Activated naive CD4-positive, alpha-beta T cell treated with anti-CD3 and anti-CD28 coated beads, Interleukin-2, amount 50 U/mL, for 72 hours (primary cell): ENCODE data around the gene ANKRD52. TPM values are rescaled to one million over a fixed set of nuclear protein-coding genes. Genes with fewer than 3 reads are reported as not detected.

Experiments
- ATAC-seq, 2 donors: fragments of 150-1000 bp; cut with Tn5 transposase; 2 replicates each; pipeline ENCODE4 v1.10.0; 2021; ENCODE audit warnings: mild to moderate bottlenecking in 2 of 2, moderate library complexity in 2 of 2
- DNase-seq, 2 donors: peaks; one replicate each; pipeline ENCODE4 v3.0.0; 2021 to 2022; ENCODE audit warnings: low spot score in 2 of 2
- H3K27ac Mint-ChIP-seq, 2 donors: one replicate each; pipeline ENCODE4 v1.8.0; 2022; ENCODE audit warnings: mild to moderate bottlenecking in 2 of 2, mixed read lengths in 2 of 2
- H3K36me3 Mint-ChIP-seq, 2 donors: one replicate each; pipeline ENCODE4 v1.8.0; 2022; ENCODE audit warnings: mixed read lengths in 2 of 2
- H3K9me3 Mint-ChIP-seq, 2 donors: one replicate each; pipeline ENCODE4 v1.8.0; 2022; ENCODE audit warnings: mixed read lengths in 2 of 2
- total RNA-seq, 2 donors: library from RNA; stranded (reverse); gene quantifications; one replicate each; pipeline ENCODE4 v1.2.3, GENCODE V29; 2022

ANKRD52 gene
- total RNA-seq, 2 donors from 2014 or later = 26.4 to 35.8 TPM

GRCh38 chr12:56257071-56257470 lies 1.1 kb downstream of the ANKRD52 start:
- H3K9me3 Mint-ChIP-seq = no peaks in the 10 kb centered on the region
- H3K36me3 Mint-ChIP-seq = peaks cover 0 to 12% of the 10 kb centered on the region in 2 donors
- DNase-seq = no peak
- no peak for ATAC-seq
- H3K27ac Mint-ChIP-seq = peak overlapping the region; percentile 66 to 86

- no peak for DNase-seq
- ATAC-seq = no peak
- peak overlapping the region; percentile 66 to 75 for H3K27ac Mint-ChIP-seq
- no peaks in the 10 kb centered on the region for H3K9me3 Mint-ChIP-seq
- H3K36me3 Mint-ChIP-seq = peaks cover 0 to 12% of the 10 kb centered on the region in 2 donors
Observed at GRCh38 chr12:56256326-56256960, 1.7 kb downstream of the ANKRD52 start.

- DNase-seq (no peak), ATAC-seq (no peak)
- no peaks in the 10 kb centered on the region for H3K9me3 Mint-ChIP-seq
- peaks cover 0 to 12% of the 10 kb centered on the region in 2 donors for H3K36me3 Mint-ChIP-seq
- H3K27ac Mint-ChIP-seq = peak overlapping the region in 1 of 2 donors; percentile 53
Observed at GRCh38 chr12:56255671-56256070, 2.5 kb downstream of the ANKRD52 start.

- H3K27ac Mint-ChIP-seq = peak overlapping the region in 1 of 2 donors; percentile 38
- H3K36me3 Mint-ChIP-seq = peaks cover 0 to 12% of the 10 kb centered on the region in 2 donors
- H3K9me3 Mint-ChIP-seq = no peaks in the 10 kb centered on the region
- no peak for DNase-seq
- no peak for ATAC-seq
Observed at GRCh38 chr12:56253091-56253490, 5.1 kb downstream of the ANKRD52 start.

GRCh38 chr12:56252649-56253048 lies 5.5 kb downstream of the ANKRD52 start:
- H3K36me3 Mint-ChIP-seq = peaks cover 0 to 12% of the 10 kb centered on the region in 2 donors
- H3K9me3 Mint-ChIP-seq = no peaks in the 10 kb centered on the region
- ATAC-seq (no peak), DNase-seq (no peak)
- no peak overlapping the region for H3K27ac Mint-ChIP-seq

- ATAC-seq (no peak), DNase-seq (no peak)
- H3K27ac Mint-ChIP-seq = no peak overlapping the region
- peaks cover 0 to 5% of the 10 kb centered on the region in 2 donors for H3K36me3 Mint-ChIP-seq
- no peaks in the 10 kb centered on the region for H3K9me3 Mint-ChIP-seq
Observed at GRCh38 chr12:56248711-56249110, 9.5 kb downstream of the ANKRD52 start.

- Mint-ChIP-seq H3K36me3 (no peaks in the 10 kb centered on the region), H3K9me3 (no peaks in the 10 kb centered on the region), H3K27ac (no peak overlapping the region)
- no peak for ATAC-seq
- no peak for DNase-seq
Observed at GRCh38 chr12:56247923-56248322, 10.3 kb downstream of the ANKRD52 start.

GRCh38 chr12:56244494-56244893 lies 13.7 kb downstream of the ANKRD52 start:
- peak overlapping the region in 1 of 2 donors; percentile 85 for H3K27ac Mint-ChIP-seq

GRCh38 chr12:56243731-56244181 lies 14.4 kb downstream of the ANKRD52 start:
- DNase-seq (no peak), ATAC-seq (no peak)
- Mint-ChIP-seq H3K36me3 (no peaks in the 10 kb centered on the region), H3K9me3 (no peaks in the 10 kb centered on the region), H3K27ac (peak overlapping the region in 1 of 2 donors; percentile 52)

More at GRCh38 chr12:56244494-56244893, 13.7 kb downstream of the ANKRD52 start:
- no peak for ATAC-seq
- Mint-ChIP-seq H3K9me3 (no peaks in the 10 kb centered on the region), H3K36me3 (no peaks in the 10 kb centered on the region)
- DNase-seq = no peak

GRCh38 chr12:56242986-56243385 lies 15.2 kb downstream of the ANKRD52 start:
- Mint-ChIP-seq H3K36me3 (no peaks in the 10 kb centered on the region), H3K27ac (peak overlapping the region in 1 of 2 donors; percentile 44), H3K9me3 (no peaks in the 10 kb centered on the region)
- ATAC-seq (no peak), DNase-seq (no peak)

- H3K36me3 Mint-ChIP-seq = no peaks in the 10 kb centered on the region
- H3K27ac Mint-ChIP-seq = peak overlapping the region; percentile 39 to 44
- ATAC-seq (no peak), DNase-seq (no peak)
- no peaks in the 10 kb centered on the region for H3K9me3 Mint-ChIP-seq
Observed at GRCh38 chr12:56241424-56242303, 16.5 kb downstream of the ANKRD52 start.

GRCh38 chr12:56237552-56237951 lies 20.6 kb downstream of the ANKRD52 start:
- Mint-ChIP-seq H3K9me3 (no peaks in the 10 kb centered on the region), H3K27ac (no peak overlapping the region), H3K36me3 (no peaks in the 10 kb centered on the region)
- ATAC-seq (no peak), DNase-seq (no peak)

GRCh38 chr12:56236985-56237384 lies 21.2 kb downstream of the ANKRD52 start:
- H3K36me3 Mint-ChIP-seq = no peaks in the 10 kb centered on the region
- H3K9me3 Mint-ChIP-seq = no peaks in the 10 kb centered on the region
- no peak for DNase-seq
- H3K27ac Mint-ChIP-seq = no peak overlapping the region
- ATAC-seq = no peak

- H3K27ac Mint-ChIP-seq = peak overlapping the region in 1 of 2 donors; percentile 44
- H3K36me3 Mint-ChIP-seq = no peaks in the 10 kb centered on the region
- DNase-seq = no peak
- no peaks in the 10 kb centered on the region for H3K9me3 Mint-ChIP-seq
- ATAC-seq = no peak
Observed at GRCh38 chr12:56236091-56236490, 22.1 kb downstream of the ANKRD52 start.

GRCh38 chr12:56234746-56235436 lies 23.3 kb downstream of the ANKRD52 start:
- DNase-seq (no peak), ATAC-seq (no peak)
- Mint-ChIP-seq H3K9me3 (no peaks in the 10 kb centered on the region), H3K36me3 (no peaks in the 10 kb centered on the region), H3K27ac (peak overlapping the region in 1 of 2 donors; percentile 28)

GRCh38 chr12:56231184-56231582 lies 27.0 kb downstream of the ANKRD52 start:
- no peaks in the 10 kb centered on the region for H3K9me3 Mint-ChIP-seq
- no peak overlapping the region for H3K27ac Mint-ChIP-seq
- H3K36me3 Mint-ChIP-seq = no peaks in the 10 kb centered on the region
- ATAC-seq (no peak), DNase-seq (no peak)
